HG02852 (cell line): ENCODE data around the gene EPSTI1.

ENCODE experiments used
- ATAC-seq: cut with Tn5 transposase; IDR thresholded peaks from one replicate; pipeline ENCODE4 v1.9.1; 2021; ENCODE audit warnings: mild to moderate bottlenecking, moderate library complexity; ENCODE audit not compliant: unreplicated experiment

Gene EPSTI1, protein sequence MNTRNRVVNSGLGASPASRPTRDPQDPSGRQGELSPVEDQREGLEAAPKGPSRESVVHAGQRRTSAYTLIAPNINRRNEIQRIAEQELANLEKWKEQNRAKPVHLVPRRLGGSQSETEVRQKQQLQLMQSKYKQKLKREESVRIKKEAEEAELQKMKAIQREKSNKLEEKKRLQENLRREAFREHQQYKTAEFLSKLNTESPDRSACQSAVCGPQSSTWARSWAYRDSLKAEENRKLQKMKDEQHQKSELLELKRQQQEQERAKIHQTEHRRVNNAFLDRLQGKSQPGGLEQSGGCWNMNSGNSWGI

GRCh38 chr13:42991898-42992763, at the start of gene EPSTI1:
TSS of gene EPSTI1 (minus strand) at chr13:42992241. CDS start at chr13:42992165, 76 bp downstream.
- peak; percentile 82 for ATAC-seq

- peak; percentile 61 for ATAC-seq
Measured at GRCh38 chr13:43041369-43041921, 49.4 kb upstream of the EPSTI1 start.

GRCh38 chr13:43040581-43041368, 48.7 kb upstream of the EPSTI1 start:
- ATAC-seq, result peak; percentile 7

- no peak for ATAC-seq
Measured at GRCh38 chr13:43039966-43040365, 47.9 kb upstream of the EPSTI1 start.

- ATAC-seq, result no peak
Measured at GRCh38 chr13:43036351-43037250, 44.6 kb upstream of the EPSTI1 start.

GRCh38 chr13:43033038-43033437, 41.0 kb upstream of the EPSTI1 start:
- ATAC-seq, result no peak

GRCh38 chr13:43031881-43032280, 39.8 kb upstream of the EPSTI1 start:
- no peak for ATAC-seq

GRCh38 chr13:43030548-43030947, 38.5 kb upstream of the EPSTI1 start:
- ATAC-seq, result peak; percentile 47

GRCh38 chr13:43026262-43026661, 34.2 kb upstream of the EPSTI1 start:
- ATAC-seq, result no peak

- peak; percentile 77 for ATAC-seq
Measured at GRCh38 chr13:43023289-43023963, 31.4 kb upstream of the EPSTI1 start, which contains the start of gene DNAJC15. TSS of gene DNAJC15 (plus strand) at chr13:43023586. CDS start at chr13:43023627, 41 bp downstream.

DNA sequence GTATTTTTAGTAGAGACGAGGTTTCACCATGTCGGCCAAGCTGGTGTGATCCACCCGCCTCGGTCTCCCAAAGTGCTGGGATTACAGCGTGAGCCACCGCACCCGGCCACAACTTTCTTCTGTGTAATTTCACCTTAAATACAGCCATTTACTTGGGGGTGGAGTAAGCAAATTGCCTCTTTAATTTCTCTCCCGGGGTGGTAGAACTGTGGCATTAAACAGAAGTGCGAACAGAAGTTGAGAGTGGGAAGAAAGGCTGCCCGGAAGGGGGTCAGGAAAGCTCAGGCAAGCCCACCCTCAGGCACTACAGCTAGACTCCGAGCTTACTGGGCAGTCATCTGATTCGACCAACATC, 30.9 kb upstream of the EPSTI1 start:
- no peak for ATAC-seq

GRCh38 chr13:43021926-43022670, 30.1 kb upstream of the EPSTI1 start:
- no peak for ATAC-seq

DNA sequence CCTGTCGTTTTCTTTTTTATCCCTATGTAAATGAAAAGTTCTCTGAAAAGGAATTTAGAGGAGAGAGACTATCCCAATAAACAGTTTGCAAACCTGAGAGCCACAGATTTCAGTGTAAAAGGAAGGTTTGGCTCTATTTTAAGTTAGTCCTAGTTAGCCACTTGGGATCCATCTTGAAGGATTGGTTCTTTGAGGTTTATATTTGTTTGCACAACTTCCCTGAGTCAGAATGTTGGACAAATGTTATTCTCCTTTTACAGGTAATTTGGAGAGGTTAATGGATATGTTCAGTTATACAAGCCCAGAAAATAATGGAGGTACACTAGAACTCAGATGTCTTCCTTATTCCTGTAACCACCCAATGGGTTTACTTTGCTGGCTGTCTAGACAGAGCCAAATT, 28.8 kb upstream of the EPSTI1 start:
- no peak for ATAC-seq

GRCh38 chr13:43019811-43020210, 27.8 kb upstream of the EPSTI1 start:
- ATAC-seq, result no peak

DNA sequence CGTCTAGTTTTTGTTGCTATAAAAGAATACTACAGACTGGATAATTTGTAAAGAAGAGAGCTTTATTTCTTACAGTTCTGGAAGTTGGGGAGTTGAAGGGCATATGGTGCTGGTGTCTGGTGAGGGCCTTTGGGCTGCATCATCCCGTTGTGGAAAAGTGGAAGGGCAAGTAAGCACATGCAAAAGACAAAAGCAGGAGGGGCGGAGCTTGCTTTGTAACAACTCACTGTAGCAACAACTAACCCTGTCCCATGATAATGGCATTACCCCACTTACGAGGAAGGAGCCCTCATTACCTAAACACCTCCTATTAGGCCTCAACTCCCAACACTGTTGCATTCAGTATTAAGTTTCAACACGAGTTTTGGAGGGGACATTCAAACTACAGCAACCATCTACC, 24.2 kb upstream of the EPSTI1 start:
- ATAC-seq, result no peak

- no peak for ATAC-seq
Measured at GRCh38 chr13:43014162-43014561, 22.1 kb upstream of the EPSTI1 start.

DNA sequence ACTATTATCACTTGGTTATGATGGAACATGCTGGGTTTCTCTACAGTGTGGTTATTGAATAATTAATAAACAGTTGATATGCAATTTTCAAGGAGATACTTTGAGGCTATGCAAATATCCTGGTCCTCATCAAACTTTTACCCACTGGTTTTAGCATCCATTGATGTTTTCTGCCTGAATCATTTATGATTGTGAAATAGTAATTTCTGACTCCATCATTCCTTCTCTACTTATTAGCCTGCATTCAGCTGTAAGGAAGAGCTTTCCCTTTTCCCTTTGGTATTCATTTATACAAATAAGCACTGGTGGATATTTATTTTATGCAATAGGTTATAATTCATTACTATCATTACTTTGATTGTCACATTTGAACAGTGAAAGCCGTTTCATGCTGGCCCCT, 17.5 kb upstream of the EPSTI1 start:
- no peak for ATAC-seq

GRCh38 chr13:43008596-43008995, 16.6 kb upstream of the EPSTI1 start:
- no peak for ATAC-seq
